ENCODE data around the gene SH3RF1. TPM values are rescaled to one million over a fixed set of nuclear protein-coding genes. Genes with fewer than 3 reads are reported as not detected.

Gene SH3RF1
- total and polyA plus RNA-seq, 2 of the 8 experiments (the other 6 are each of a cell fraction or from before 2014, with no cell fraction given) = 6.9 to 15.1 TPM

DNA sequence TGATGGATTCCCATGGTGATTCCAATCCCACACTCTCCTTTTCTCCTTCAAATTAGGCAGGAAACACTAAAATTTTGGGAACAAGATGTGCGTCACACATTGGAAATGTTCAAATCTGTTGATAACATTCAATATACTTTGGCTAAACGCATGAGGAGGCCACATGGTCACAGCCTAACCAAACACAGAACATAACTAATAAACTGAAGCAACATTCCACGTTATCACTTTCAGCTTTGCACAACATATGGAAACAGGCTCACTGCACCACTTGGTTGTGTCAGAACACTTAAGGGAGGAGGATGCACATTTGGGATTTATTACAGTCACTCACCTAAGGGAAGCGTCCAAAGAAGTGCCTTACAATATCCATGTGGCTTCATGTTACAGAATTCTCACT lies 4.7 kb downstream of the SH3RF1 start:
- Histone ChIP-seq H2AK5ac (ENCODE audit: low read depth, low read length) (peak overlapping the region; percentile 33; the same call in 1 of the 2 replicates), H2BK120ac (replicated peaks; ENCODE audit: low read depth, low read length) (no peak overlapping the region), H3K9me3 (ENCODE audit: insufficient read depth in 2 of 2, low read depth in 1 of 2, low read length in 1 of 2) (no peaks in the 10 kb centered on the region), H3K27ac (ENCODE audit: low read depth, low read length) (no peak overlapping the region), H3K4me2 (ENCODE audit: insufficient read depth in 1 of 2, low read depth in 2 of 2, low read length in 2 of 2) (peak overlapping the region in 1 of 2 experiments; percentile 30; a peak in 1 of 4 replicates), H3K36me3 (ENCODE audit: control insufficient read depth in 2 of 4, insufficient read depth in 4 of 4, low read length in 3 of 4) (peaks cover 0 to 7% (median 3%) of the 10 kb centered on the region in 4 experiments; a peak in 4 of 8 replicates), H2BK15ac (ENCODE audit: low read length) (0 out of 2 replicates have a peak overlapping the region, but pooled peaks have one; percentile 10), H2AFZ (ENCODE audit: low read length) (no peak overlapping the region), H4K20me1 (replicated peaks in 1 of 2; ENCODE audit: control insufficient read depth in 1 of 2, insufficient read depth in 2 of 2, low read length in 2 of 2) (no peaks in the 10 kb centered on the region), H3K79me2 (ENCODE audit: control insufficient read depth in 1 of 2, insufficient read depth in 2 of 2, low read length in 2 of 2) (peaks cover 7 to 82% of the 10 kb centered on the region in 2 experiments), H3K79me1 (ENCODE audit: low read depth, low read length) (peaks cover 3% of the 10 kb centered on the region), H3K27me3 (replicated peaks in 1 of 4; ENCODE audit: control insufficient read depth in 3 of 4, extremely low read depth in 1 of 4, insufficient read depth in 3 of 4, low read length in 3 of 4) (no peaks in the 10 kb centered on the region), H3K4me3 (ENCODE audit: extremely low read depth in 1 of 4, insufficient read depth in 2 of 4, low read depth in 3 of 4, low read length in 4 of 4) (no peak overlapping the region), H3K23me2 (ENCODE audit: low read depth, low read length) (no peaks in the 10 kb centered on the region; the same call in 1 of the 2 replicates), H3K4me1 (replicated peaks in 1 of 4; ENCODE audit: control insufficient read depth in 3 of 4, insufficient read depth in 4 of 4, low read length in 3 of 4) (peaks cover 3 to 10% (median 5%) of the 10 kb centered on the region in 4 experiments; a peak in 5 of 7 replicates), H3K56ac (replicated peaks; ENCODE audit: insufficient read length, low read depth, low read length) (no peak overlapping the region), H3K14ac (ENCODE audit: insufficient read length) (no peak overlapping the region), H4K8ac (ENCODE audit: extremely low read depth, insufficient read depth, low read length) (no peak overlapping the region), H2BK5ac (ENCODE audit: low read depth, low read length) (peak overlapping the region; percentile 63; the same call in 1 of the 2 replicates), H2BK12ac (ENCODE audit: low read depth, low read length) (peak overlapping the region; percentile 82; the same call in 1 of the 2 replicates), H4K5ac (ENCODE audit: insufficient read length, low read depth, low read length) (no peak overlapping the region), H4K91ac (replicated peaks; ENCODE audit: insufficient read length, low read length) (no peak overlapping the region), H2BK20ac (ENCODE audit: low read length) (0 out of 2 replicates have a peak overlapping the region, but pooled peaks have one; percentile 1), H3K4ac (replicated peaks; ENCODE audit: insufficient read length, low read depth, low read length) (no peak overlapping the region), H3K23ac (ENCODE audit: insufficient read length) (no peak overlapping the region), H3K9ac (replicated peaks in 1 of 4; ENCODE audit: extremely low read depth in 1 of 4, low read depth in 3 of 4, low read length in 3 of 4) (no peak overlapping the region), H3K18ac (ENCODE audit: extremely low read depth, low read length) (no peak overlapping the region)
- TF ChIP-seq YY1 (IDR thresholded peaks at IDR 0.05; ENCODE audit: low read depth, low read length) (no peak), FOSL1 (IDR thresholded peaks at IDR 0.05; ENCODE audit: insufficient read depth, low read depth, low read length) (no peak), TCF12 (IDR thresholded peaks at IDR 0.05; ENCODE audit: low read depth, low read length) (no peak), KDM4A (IDR thresholded peaks at IDR 0.05; ENCODE audit: low read depth, low read length, severe bottlenecking) (no peak), CREB1 (IDR thresholded peaks at IDR 0.05) (no peak), POLR2AphosphoS5 (IDR thresholded peaks at IDR 0.05; ENCODE audit: low read depth, low read length) (no peak), POLR2A (IDR thresholded peaks at IDR 0.05; ENCODE audit: control extremely low read depth in 1 of 2, low read depth in 2 of 2, low read length in 2 of 2) (no peak)
- TF ChIP-seq, protein P1, sequence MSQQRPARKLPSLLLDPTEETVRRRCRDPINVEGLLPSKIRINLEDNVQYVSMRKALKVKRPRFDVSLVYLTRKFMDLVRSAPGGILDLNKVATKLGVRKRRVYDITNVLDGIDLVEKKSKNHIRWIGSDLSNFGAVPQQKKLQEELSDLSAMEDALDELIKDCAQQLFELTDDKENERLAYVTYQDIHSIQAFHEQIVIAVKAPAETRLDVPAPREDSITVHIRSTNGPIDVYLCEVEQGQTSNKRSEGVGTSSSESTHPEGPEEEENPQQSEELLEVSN (IDR thresholded peaks at IDR 0.05) = no peak
- no peak for FAIRE-seq
- 90% methylated on average over 4 of the region's 4 CpGs; no CpG with 5 or more reads in 1 of the 2 experiments for WGBS, 2 experiments (ENCODE audit: extremely low coverage in 1 of 2, insufficient coverage in 1 of 2, insufficient read length in 1 of 2, insufficient replicate concordance in 2 of 2, low coverage in 1 of 2, low lambda C conversion rate in 2 of 2, missing lambda C conversion rate in 1 of 2)
- DNase-seq (ENCODE audit: low read depth in 1 of 2, low spot score in 2 of 2) = peak in 1 of 2 experiments; percentile 38
- CTCF ChIA-PET (ENCODE audit: partially characterized antibody) = interaction anchor here (1.6 to 2.1 kb wide), 3 partner anchors 10 to 145 kb away, joined by 3 to 6 read pairs (median 4); no protein-coding TSS in a partner anchor
- POLR2A ChIA-PET (ENCODE audit: partially characterized antibody) = interaction anchor here (1.3 kb wide), 1 partner anchor 10 kb away, joined by 4 read pairs; no protein-coding TSS in a partner anchor
